Astrocyte (in vitro differentiated cells and primary cell): ENCODE results near the gene CCS. TPM values are rescaled to one million over a fixed set of nuclear protein-coding genes. Genes with fewer than 3 reads are reported as not detected.
"Not testable (repeated sequence)": the region's sequence is repeated elsewhere in the genome, so short reads cannot be mapped to it uniquely, and the experiment has no call there.

Source experiments
- DNase-seq: peaks from one replicate; pipeline ENCODE4 v3.0.0-alpha.2; 2010; ENCODE audit warnings: low read depth
- FAIRE-seq: peaks from 2 replicates; lab custom pipeline; 2011; peaks lifted over from hg19 to GRCh38; lab: Jason Lieb, UNC
- H2AFZ ChIP-seq: 2 replicates; pipeline ENCODE4 v1.6.0; 2012; ENCODE audit warnings: low read depth, low read length, inconsistent platforms
- H3K27ac ChIP-seq: 2 replicates; pipeline ENCODE4 v1.5.1; 2011; ENCODE audit warnings: low read depth, low read length, inconsistent platforms
- H3K27me3 ChIP-seq: 2 replicates; pipeline ENCODE4 v1.6.0; 2011; ENCODE audit warnings: low read length, inconsistent platforms; ENCODE audit not compliant: insufficient read depth
- H3K36me3 ChIP-seq: 2 replicates; pipeline ENCODE4 v1.5.1; 2011; ENCODE audit warnings: low read length, inconsistent platforms; ENCODE audit not compliant: insufficient read depth
- H3K4me1 ChIP-seq: 2 replicates; pipeline ENCODE4 v1.5.1; 2011; ENCODE audit warnings: low read length, inconsistent platforms; ENCODE audit not compliant: insufficient read depth
- H3K4me2 ChIP-seq: 2 replicates; pipeline ENCODE4 v1.6.0; 2012; ENCODE audit warnings: low read length, inconsistent platforms
- H3K4me3 ChIP-seq: 2 replicates; pipeline ENCODE4 v1.5.1; 2011; ENCODE audit warnings: low read depth, mild to moderate bottlenecking, low read length, inconsistent platforms; ENCODE audit not compliant: insufficient read depth
- H3K79me2 ChIP-seq: 2 replicates; pipeline ENCODE4 v1.6.0; 2012; ENCODE audit warnings: mild to moderate bottlenecking, low read length, inconsistent platforms; ENCODE audit not compliant: insufficient read depth
- H3K9ac ChIP-seq: 2 replicates; pipeline ENCODE4 v1.6.0; 2012; ENCODE audit warnings: mild to moderate bottlenecking, low read length, inconsistent platforms
- H3K9me3 ChIP-seq: 2 replicates; pipeline ENCODE4 v1.5.1; 2012; ENCODE audit warnings: low read depth, mild to moderate bottlenecking, low read length, inconsistent platforms; ENCODE audit not compliant: insufficient read depth
- H4K20me1 ChIP-seq: 2 replicates; pipeline ENCODE4 v1.6.0; 2012; ENCODE audit warnings: low read length, inconsistent platforms; ENCODE audit not compliant: insufficient read depth
- H3K27ac Mint-ChIP-seq: one replicate; pipeline ENCODE4 v1.8.0; 2021; ENCODE audit warnings: mild to moderate bottlenecking, mixed read lengths; ENCODE audit not compliant: unreplicated experiment
- H3K27me3 Mint-ChIP-seq: one replicate; pipeline ENCODE4 v1.8.0; 2021; ENCODE audit warnings: low read depth, mixed read lengths; ENCODE audit not compliant: unreplicated experiment
- H3K36me3 Mint-ChIP-seq: one replicate; pipeline ENCODE4 v1.8.0; 2021; ENCODE audit warnings: low read depth, mixed read lengths; ENCODE audit not compliant: unreplicated experiment
- H3K4me1 Mint-ChIP-seq: one replicate; pipeline ENCODE4 v1.8.0; 2021; ENCODE audit warnings: low read depth, mixed read lengths; ENCODE audit not compliant: unreplicated experiment
- H3K4me3 Mint-ChIP-seq: one replicate; pipeline ENCODE4 v1.8.0; 2021; ENCODE audit warnings: mild to moderate bottlenecking, moderate library complexity, mixed read lengths; ENCODE audit not compliant: unreplicated experiment
- H3K9me3 Mint-ChIP-seq: one replicate; pipeline ENCODE4 v1.8.0; 2021; ENCODE audit warnings: mild to moderate bottlenecking, mixed read lengths; ENCODE audit not compliant: unreplicated experiment
- EZH2 ChIP-seq: IDR thresholded peaks from 2 replicates; pipeline ENCODE4 v1.6.1; 2012; ENCODE audit warnings: mild to moderate bottlenecking, low read length, inconsistent platforms; ENCODE audit not compliant: insufficient read depth
- total RNA-seq: library from RNA; stranded (reverse); gene quantifications from 2 replicates; pipeline ENCODE4 v1.2.1, GENCODE V29; 2021
- TF ChIP-seq, protein P1 (sequence below): IDR thresholded peaks from 2 replicates; pipeline ENCODE4 v1.5.1; 2011; ENCODE audit warnings: low read depth, mild to moderate bottlenecking, inconsistent platforms, low read length, moderate library complexity; ENCODE audit not compliant: insufficient read depth

CCS gene
- total RNA-seq, 1 donor from 2014 or later: 23.2 TPM

DNA sequence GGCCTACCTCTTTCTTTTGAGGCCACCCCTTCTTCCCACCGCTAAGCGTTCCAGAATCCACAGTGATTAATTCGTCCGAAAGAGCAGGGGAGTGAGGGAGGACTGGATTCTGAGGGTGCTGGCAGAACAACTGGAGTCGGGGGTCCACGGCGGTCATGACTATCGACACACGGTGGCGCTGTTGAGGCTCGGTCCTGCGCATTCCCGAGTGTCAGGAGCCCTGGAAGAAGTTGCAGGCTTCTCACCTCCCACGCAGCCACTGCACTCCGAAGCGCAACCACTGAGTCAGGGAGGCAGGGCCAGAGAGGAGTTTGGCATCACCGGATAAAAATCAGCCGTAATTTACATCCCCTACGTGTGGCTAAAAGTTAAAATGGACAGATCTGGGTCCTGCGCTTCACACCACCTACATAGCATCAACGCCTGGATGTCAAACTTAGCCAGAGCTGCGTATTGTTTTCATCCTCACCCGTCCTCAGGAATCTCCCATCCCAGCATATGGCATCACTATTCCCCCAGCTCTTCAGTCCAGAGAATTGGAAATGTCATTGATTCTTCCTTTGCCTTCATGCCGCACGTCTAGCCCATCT lies 13.9 kb upstream of the CCS start:
- Mint-ChIP-seq H3K36me3 (no peaks in the 10 kb centered on the region), H3K4me3 (no peak overlapping the region), H3K27ac (no peak overlapping the region), H3K9me3 (peaks cover 20% of the 10 kb centered on the region), H3K4me1 (no peaks in the 10 kb centered on the region), H3K27me3 (peaks cover 17% of the 10 kb centered on the region)
- Histone ChIP-seq H3K9ac (no peak overlapping the region), H3K27me3 (no peaks in the 10 kb centered on the region), H3K27ac (no peak overlapping the region), H3K79me2 (no peaks in the 10 kb centered on the region), H3K4me1 (no peaks in the 10 kb centered on the region), H3K4me2 (peak overlapping the region; percentile 70), H3K9me3 (no peaks in the 10 kb centered on the region), H2AFZ (peak overlapping the region; percentile 55), H4K20me1 (no peaks in the 10 kb centered on the region), H3K36me3 (no peaks in the 10 kb centered on the region), H3K4me3 (no peak overlapping the region)
- FAIRE-seq: no peak
- TF ChIP-seq, protein P1, sequence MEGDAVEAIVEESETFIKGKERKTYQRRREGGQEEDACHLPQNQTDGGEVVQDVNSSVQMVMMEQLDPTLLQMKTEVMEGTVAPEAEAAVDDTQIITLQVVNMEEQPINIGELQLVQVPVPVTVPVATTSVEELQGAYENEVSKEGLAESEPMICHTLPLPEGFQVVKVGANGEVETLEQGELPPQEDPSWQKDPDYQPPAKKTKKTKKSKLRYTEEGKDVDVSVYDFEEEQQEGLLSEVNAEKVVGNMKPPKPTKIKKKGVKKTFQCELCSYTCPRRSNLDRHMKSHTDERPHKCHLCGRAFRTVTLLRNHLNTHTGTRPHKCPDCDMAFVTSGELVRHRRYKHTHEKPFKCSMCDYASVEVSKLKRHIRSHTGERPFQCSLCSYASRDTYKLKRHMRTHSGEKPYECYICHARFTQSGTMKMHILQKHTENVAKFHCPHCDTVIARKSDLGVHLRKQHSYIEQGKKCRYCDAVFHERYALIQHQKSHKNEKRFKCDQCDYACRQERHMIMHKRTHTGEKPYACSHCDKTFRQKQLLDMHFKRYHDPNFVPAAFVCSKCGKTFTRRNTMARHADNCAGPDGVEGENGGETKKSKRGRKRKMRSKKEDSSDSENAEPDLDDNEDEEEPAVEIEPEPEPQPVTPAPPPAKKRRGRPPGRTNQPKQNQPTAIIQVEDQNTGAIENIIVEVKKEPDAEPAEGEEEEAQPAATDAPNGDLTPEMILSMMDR: peak; percentile 72
- no peak for TF ChIP-seq EZH2
- DNase-seq: peak; percentile 61

DNA sequence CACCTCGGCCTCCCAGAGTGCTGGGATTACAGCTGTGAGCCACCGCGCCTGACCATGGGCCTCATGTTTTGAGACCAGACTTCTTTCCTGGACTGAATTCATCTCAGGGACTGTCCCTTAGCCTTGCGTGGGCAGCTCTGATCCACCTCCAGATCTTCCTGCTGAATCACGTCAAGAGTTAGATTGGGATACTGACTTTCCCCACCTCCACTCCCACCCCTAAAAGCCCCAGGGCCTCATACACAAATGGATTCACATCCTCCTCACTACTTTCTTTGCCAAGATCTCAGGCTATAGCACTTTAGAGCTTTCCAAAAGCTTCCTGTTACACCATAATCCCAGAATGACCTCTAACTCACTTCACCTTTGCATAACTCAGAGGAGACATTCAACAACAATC lies 12.2 kb upstream of the CCS start:
- Mint-ChIP-seq H3K27me3 (peaks cover 8% of the 10 kb centered on the region), H3K27ac (no peak overlapping the region), H3K4me1 (no peaks in the 10 kb centered on the region), H3K36me3 (no peaks in the 10 kb centered on the region), H3K4me3 (no peak overlapping the region), H3K9me3 (peaks cover 17% of the 10 kb centered on the region)
- DNase-seq: no peak
- no peak for FAIRE-seq
- H3K9ac ChIP-seq: no peak overlapping the region
- no peaks in the 10 kb centered on the region for H3K4me1 ChIP-seq
- TF ChIP-seq, protein P1: no peak
- TF ChIP-seq EZH2: no peak
- H3K4me2 ChIP-seq: no peak overlapping the region
- no peaks in the 10 kb centered on the region for H3K9me3 ChIP-seq
- no peak overlapping the region for H3K4me3 ChIP-seq
- H2AFZ ChIP-seq: no peak overlapping the region
- H3K79me2 ChIP-seq: no peaks in the 10 kb centered on the region
- no peak overlapping the region for H3K27ac ChIP-seq
- no peaks in the 10 kb centered on the region for H3K36me3 ChIP-seq
- no peaks in the 10 kb centered on the region for H4K20me1 ChIP-seq
- no peaks in the 10 kb centered on the region for H3K27me3 ChIP-seq

DNA sequence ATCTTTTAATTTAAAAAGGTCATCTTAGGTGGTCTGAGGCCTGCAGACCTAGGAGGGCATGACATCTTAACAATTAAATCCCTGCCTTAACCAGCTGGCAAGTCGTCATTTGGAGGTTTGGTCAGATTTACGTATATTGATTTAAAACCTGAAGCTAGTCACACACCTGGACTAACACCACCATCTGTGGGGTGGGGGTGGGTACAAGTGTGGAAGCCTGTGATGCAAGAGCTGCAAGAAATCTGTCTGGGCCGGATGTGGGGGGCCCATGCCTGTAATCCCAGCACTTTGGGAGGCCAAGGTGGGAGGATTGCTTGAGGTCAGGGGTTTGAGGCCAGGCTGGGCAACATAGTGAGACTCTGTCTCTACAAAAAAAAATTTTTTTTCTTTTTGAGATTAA lies 11.7 kb upstream of the CCS start:
- no peak overlapping the region for H3K27ac ChIP-seq
- FAIRE-seq: no peak
- no peaks in the 10 kb centered on the region for H3K36me3 ChIP-seq
- H3K79me2 ChIP-seq: no peaks in the 10 kb centered on the region
- no peak for DNase-seq
- no peak overlapping the region for H3K4me2 ChIP-seq
- no peak overlapping the region for H3K4me3 ChIP-seq
- Mint-ChIP-seq H3K27me3 (peaks cover 11% of the 10 kb centered on the region), H3K4me3 (no peak overlapping the region), H3K4me1 (no peaks in the 10 kb centered on the region), H3K9me3 (peaks cover 19% of the 10 kb centered on the region), H3K36me3 (no peaks in the 10 kb centered on the region), H3K27ac (no peak overlapping the region)
- H3K9me3 ChIP-seq: no peaks in the 10 kb centered on the region
- no peaks in the 10 kb centered on the region for H4K20me1 ChIP-seq
- H3K9ac ChIP-seq: no peak overlapping the region
- H2AFZ ChIP-seq: no peak overlapping the region
- no peaks in the 10 kb centered on the region for H3K27me3 ChIP-seq
- TF ChIP-seq EZH2: no peak
- TF ChIP-seq, protein P1: no peak
- H3K4me1 ChIP-seq: no peaks in the 10 kb centered on the region

DNA sequence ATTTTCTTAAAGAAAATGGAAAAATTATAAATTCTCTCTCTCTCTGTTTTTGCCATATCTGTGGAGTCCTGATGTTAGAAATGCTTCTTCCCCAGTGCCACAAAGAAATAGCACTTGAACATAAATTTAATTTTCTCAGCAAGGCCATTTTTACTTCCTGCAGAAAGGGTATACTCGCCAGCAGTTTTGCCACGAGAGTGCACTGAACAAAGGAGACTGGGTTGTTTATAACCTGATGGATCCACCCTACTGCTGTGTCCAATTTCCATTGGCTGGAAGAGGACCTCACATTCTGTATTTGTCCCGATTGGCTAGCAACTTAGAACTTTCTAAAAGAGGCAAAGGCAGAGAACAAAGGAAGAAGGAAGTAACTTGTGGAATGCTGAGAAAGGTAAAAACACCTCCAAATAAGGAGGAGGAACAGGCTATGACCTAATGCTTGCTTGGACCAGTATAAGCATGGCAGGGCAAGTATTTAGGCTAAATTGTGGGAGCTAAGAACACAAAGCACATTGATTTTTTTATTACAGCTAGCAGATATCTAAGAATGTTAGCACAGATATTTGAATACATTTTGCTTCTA lies 10.3 kb upstream of the CCS start:
- H3K4me3 ChIP-seq, H3K36me3 Mint-ChIP-seq, H3K27me3 ChIP-seq, H3K4me1 ChIP-seq, H3K79me2 ChIP-seq, H3K9me3 ChIP-seq, H4K20me1 ChIP-seq, H3K4me2 ChIP-seq, H3K9ac ChIP-seq, H3K27ac Mint-ChIP-seq, H3K27ac ChIP-seq, DNase-seq, H3K4me3 Mint-ChIP-seq, H2AFZ ChIP-seq, FAIRE-seq, H3K4me1 Mint-ChIP-seq, H3K36me3 ChIP-seq: not testable (repeated sequence)
- peaks cover 21% of the 10 kb centered on the region for H3K9me3 Mint-ChIP-seq
- H3K27me3 Mint-ChIP-seq: peaks cover 14% of the 10 kb centered on the region
